C4-2B (cell line): Measurements from ENCODE around the gene NEDD4.
A peak's percentile ranks its signal among the peaks of the same experiment; 100 is the strongest.

Source experiments
- H3K27ac ChIP-seq: fragments of 450-650 bp; 2 replicates; pipeline ENCODE4 v1.5.1; 2017
- ZFX ChIP-seq: fragments of 450-650 bp; IDR thresholded peaks from 2 replicates; pipeline ENCODE4 v1.6.1; 2017
- TF ChIP-seq, protein P1 (sequence below): fragments of 450-650 bp; conservative IDR thresholded peaks from 2 replicates; pipeline ENCODE4 v1.5.1; 2017; ENCODE audit warnings: mild to moderate bottlenecking

Gene NEDD4

GRCh38 chr15:55993111-55993803, at the start of gene NEDD4:
Gene NEDD4, minus strand, starts transcription at chr15:55993612. Its CDS starts 57 bp downstream, at chr15:55993555.
- H3K27ac ChIP-seq = peak within 1 kb of the TSS; percentile 52

GRCh38 chr15:56042498-56042897, 49.1 kb upstream of the NEDD4 start:
- no peak overlapping the region for H3K27ac ChIP-seq
- no peak for TF ChIP-seq ZFX
- TF ChIP-seq, protein P1, sequence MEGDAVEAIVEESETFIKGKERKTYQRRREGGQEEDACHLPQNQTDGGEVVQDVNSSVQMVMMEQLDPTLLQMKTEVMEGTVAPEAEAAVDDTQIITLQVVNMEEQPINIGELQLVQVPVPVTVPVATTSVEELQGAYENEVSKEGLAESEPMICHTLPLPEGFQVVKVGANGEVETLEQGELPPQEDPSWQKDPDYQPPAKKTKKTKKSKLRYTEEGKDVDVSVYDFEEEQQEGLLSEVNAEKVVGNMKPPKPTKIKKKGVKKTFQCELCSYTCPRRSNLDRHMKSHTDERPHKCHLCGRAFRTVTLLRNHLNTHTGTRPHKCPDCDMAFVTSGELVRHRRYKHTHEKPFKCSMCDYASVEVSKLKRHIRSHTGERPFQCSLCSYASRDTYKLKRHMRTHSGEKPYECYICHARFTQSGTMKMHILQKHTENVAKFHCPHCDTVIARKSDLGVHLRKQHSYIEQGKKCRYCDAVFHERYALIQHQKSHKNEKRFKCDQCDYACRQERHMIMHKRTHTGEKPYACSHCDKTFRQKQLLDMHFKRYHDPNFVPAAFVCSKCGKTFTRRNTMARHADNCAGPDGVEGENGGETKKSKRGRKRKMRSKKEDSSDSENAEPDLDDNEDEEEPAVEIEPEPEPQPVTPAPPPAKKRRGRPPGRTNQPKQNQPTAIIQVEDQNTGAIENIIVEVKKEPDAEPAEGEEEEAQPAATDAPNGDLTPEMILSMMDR = no peak

More at GRCh38 chr15:55993111-55993803, at the start of gene NEDD4:
- TF ChIP-seq ZFX = no peak
- TF ChIP-seq, protein P1 = peak; percentile 86

DNA sequence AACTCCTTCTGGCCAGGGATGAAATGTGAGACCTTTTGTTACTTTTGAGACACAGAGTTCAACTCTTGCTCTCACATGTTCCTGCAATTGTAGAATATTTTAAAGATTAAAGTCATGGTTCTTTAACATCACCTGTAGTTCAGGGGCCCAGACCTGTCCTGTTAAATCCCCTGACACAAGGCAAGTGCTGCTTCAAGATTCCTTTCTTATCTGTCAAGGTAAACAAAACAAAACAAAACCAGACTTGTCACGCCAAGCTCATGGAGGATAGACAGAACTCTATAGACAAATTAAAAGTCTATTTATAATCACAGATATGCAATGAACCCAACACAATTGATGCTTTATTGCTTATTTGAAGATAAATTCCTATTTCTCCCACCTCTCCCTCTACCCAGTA, 48.6 kb upstream of the NEDD4 start:
- H3K27ac ChIP-seq = no peak overlapping the region
- TF ChIP-seq ZFX = no peak
- TF ChIP-seq, protein P1 = no peak

- TF ChIP-seq, protein P1 = no peak
- TF ChIP-seq ZFX = no peak
- H3K27ac ChIP-seq = no peak overlapping the region
These were observed 46.9 kb upstream of the NEDD4 start for GRCh38 chr15:56040081-56041035.

DNA sequence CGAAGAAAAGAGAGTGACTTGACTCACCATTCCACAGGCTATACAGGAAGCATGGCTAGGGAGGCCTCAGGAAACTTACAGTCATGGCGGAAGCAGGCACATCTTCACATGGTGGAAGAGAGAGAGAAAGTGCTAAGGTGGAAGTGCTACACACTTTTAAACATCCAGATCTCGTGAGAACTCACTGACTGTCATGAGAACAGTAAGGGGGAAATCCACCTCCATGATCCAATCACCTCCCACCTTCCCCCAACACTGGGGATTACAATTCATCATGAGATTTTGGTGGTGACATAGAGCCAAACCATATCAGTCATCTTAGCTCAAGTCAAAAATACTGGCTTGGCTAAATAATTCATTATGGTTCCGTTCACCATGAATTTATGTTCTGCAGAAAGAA, 45.3 kb upstream of the NEDD4 start:
- no peak for TF ChIP-seq ZFX
- H3K27ac ChIP-seq = no peak overlapping the region

GRCh38 chr15:56038015-56038414, 44.6 kb upstream of the NEDD4 start:
- TF ChIP-seq, protein P1 = no peak
- no peak for TF ChIP-seq ZFX
- H3K27ac ChIP-seq = no peak overlapping the region

GRCh38 chr15:56036546-56037067, 43.2 kb upstream of the NEDD4 start:
- no peak overlapping the region for H3K27ac ChIP-seq

More at GRCh38 chr15:56036546-56037067, 43.2 kb upstream of the NEDD4 start:
- TF ChIP-seq, protein P1 = no peak
- no peak for TF ChIP-seq ZFX
